SK-N-SH (cell line): Measurements from ENCODE around the gene SIDT2.

Experiments
- CHD2 ChIP-seq: fragments of 150-350 bp; IDR thresholded peaks from 2 replicates; pipeline ENCODE4 v1.6.1; 2018; ENCODE audit warnings: low read length; ENCODE audit not compliant: partially characterized antibody
- CTCF ChIP-seq: fragments of 200-600 bp; sonication (generic); IDR thresholded peaks from 2 replicates; pipeline ENCODE4 v1.6.1; 2017; ENCODE audit warnings: antibody characterized with exemption, mild to moderate bottlenecking, moderate library complexity
- FOXM1 ChIP-seq: IDR thresholded peaks from 2 replicates; pipeline ENCODE4 v1.4.0; 2012; ENCODE audit warnings: low read depth, mild to moderate bottlenecking
- IRF3 ChIP-seq: fragments of 150-350 bp; IDR thresholded peaks from 2 replicates; pipeline ENCODE4 v1.6.1; 2016; ENCODE audit warnings: mild to moderate bottlenecking, low read depth, low read length
- NFIC ChIP-seq: IDR thresholded peaks from 2 replicates; pipeline ENCODE4 v1.4.0; 2012; ENCODE audit warnings: borderline replicate concordance
- RFX5 ChIP-seq: IDR thresholded peaks from 2 replicates; pipeline ENCODE4 v1.6.1; 2012; ENCODE audit warnings: mild to moderate bottlenecking, improper control_type of control experiment, low read length
- TAF1 ChIP-seq: IDR thresholded peaks from 2 replicates; pipeline ENCODE4 v1.6.1; 2012; ENCODE audit warnings: low read depth, mild to moderate bottlenecking, low read length, moderate library complexity, borderline replicate concordance

GRCh38 chr11:117223741-117224689 lies 45.5 kb downstream of the SIDT2 start:
- TF ChIP-seq IRF3 (no peak), RFX5 (no peak), FOXM1 (no peak), CTCF (no peak), CHD2 (no peak), NFIC (no peak), TAF1 (no peak)
